ENCODE results near the gene PDZRN4.
"Not testable (repeated sequence)": the region's sequence is repeated elsewhere in the genome, so short reads cannot be mapped to it uniquely, and the experiment has no call there.

PDZRN4 gene

DNA sequence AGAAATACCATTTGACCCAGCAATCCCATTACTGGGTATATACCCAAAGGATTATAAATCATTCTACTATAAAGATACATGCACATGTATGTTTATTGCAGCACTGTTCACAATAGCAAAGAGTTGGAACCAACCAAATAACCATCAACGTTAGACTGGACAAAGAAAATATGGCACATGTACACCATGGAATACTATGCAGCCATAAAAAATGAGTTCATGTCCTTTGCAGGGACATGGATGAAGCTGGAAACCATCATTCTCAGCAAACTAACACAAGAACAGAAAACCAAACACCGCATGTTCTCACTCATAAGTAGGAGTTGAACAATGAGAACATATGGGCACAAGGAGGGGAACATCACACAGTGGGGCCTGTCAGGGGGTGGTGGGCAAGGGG, 97.3 kb downstream of the PDZRN4 start:
- DNase-seq (ENCODE audit: low read depth, low spot score) = not testable (repeated sequence)

DNA sequence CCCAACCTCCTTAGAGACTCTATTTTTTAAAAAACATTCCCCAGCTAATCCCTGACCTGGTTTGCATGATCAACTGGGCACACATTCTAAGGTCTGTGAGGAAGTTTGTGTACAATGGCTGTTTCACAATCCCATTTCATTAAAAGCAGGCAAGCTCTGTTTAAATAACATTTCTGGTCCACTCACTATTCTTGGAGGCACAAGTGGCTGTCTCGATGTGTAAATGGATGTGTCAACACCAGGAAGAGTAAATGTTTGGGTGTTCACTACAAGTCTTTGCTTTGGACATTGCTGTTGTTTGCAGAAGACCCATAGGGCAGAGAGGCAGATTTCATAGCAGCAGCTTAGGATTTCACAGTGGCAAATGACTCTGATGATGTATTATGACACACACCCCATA, 98.3 kb downstream of the PDZRN4 start:
- DNase-seq (ENCODE audit: low read depth, low spot score) = no peak

DNA sequence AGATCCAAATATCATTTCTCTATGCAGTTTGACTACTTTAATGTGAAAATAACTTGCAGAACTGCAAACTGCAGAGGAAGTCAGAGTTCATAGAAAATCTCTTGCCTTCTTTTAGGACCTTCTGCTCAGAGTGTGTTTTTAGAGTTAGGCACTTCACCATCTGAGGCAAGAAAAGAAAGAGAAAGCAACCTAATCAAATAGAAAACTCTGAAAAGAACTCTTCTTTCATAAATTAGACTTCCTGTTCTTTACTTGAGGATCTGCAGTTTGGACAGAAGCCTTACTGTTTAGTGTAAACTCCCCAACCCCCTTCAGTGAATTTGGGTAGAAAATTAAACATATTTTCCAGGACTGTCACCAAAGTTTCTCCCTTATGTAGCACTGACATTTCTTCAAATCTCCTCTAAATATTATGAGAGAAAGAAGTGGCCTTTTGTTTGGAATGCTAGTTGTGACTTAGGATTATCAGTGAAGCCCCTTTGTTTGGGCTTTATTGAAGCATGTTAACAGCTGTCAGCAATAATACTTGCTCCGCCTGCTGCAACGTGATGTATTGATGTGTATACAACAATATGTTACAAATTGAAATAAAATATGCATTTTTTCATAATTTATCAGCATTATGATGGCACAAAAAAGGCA, 99.5 kb downstream of the PDZRN4 start:
- no peak for DNase-seq (ENCODE audit: low read depth, low spot score)

DNA sequence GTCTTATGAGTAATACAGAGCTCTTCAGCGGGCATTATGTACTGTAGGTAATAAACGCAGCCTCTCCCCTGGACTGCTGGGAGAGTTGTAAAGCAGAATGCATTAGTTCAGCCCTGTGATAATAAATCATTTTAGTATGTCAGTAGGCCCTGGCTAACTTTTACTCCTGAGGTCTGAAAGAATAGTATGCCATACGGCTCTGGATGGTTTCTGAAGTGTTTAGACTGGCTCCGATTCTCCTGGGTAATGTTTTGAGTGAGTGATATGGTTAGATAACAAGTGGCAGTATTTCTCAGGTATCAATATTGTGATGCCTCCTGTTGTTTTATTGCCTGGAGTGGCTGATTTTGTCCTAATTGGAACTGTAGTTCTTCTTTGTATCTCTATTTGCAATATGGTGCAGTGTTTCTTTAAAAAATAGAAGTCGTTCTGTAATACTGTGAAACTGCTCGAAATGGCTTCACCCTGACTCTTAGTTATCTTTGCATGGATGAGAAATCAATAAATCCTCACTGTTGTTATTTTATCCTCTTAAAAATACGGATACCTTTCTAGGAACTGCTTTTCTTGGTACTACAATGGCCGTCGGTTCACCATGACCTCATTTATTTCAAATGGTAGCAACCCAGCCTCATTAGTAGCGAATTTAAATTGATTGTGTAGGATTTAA, 100.2 kb downstream of the PDZRN4 start:
- DNase-seq (ENCODE audit: low read depth, low spot score) = no peak

DNA sequence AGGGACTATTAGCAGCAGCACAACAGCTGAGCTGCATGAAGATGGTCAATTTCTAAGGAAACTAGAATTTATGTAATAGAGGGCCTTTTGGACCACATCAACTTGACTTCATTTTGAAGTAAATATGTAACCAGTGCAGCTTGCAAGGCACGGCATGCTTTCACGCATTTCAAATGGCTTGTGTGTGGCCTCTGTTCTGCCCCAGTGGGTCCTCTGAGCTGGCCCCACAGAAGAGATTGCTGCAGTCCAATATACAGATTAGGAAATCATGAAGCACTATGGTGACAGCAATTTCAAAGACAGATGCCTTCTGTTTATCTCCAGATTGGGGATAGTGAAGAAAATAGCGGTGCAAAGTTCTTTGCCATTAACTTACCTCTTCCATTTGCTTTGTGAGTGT, 101.4 kb downstream of the PDZRN4 start:
- no peak for DNase-seq (ENCODE audit: low read depth, low spot score)

DNA sequence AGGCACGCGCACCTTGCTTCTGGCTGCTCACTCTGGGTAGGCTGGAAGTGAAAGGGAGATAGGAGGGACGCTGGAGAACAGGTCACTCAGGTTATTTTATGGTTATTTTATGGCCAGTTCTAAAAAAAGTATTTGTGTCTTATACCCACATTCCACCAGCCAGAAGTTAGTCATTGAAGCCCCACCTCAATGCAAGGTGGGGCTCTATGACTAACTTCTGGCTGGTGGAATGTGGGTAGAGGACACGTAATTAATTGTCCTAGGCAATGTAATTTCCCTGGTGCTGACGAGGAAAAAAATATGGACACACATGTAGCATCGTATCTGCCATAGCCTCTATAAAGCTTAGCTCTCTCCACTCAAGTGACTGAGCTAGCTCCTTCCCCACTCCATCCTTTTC, 104.9 kb downstream of the PDZRN4 start:
- no peak for DNase-seq (ENCODE audit: low read depth, low spot score)

DNA sequence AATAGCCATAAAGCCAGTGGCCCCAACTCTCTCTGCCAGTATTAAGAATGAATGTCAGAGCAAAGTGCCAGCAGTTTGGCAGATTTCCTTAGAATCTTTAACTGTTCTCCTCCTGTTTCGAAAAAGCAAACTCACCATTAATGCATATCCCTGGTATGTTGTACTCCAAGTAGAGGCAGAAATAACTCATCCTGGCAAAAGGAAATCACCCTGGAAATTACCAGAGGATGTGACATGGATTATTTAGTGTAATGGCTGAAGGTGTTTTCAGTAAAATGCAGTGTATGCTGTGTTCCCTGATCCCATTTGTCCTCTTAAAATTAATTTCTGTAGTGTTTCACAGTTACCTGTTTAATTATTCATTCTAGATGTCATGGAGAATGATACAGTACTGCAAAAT, 105.3 kb downstream of the PDZRN4 start:
- no peak for DNase-seq (ENCODE audit: low read depth, low spot score)

DNA sequence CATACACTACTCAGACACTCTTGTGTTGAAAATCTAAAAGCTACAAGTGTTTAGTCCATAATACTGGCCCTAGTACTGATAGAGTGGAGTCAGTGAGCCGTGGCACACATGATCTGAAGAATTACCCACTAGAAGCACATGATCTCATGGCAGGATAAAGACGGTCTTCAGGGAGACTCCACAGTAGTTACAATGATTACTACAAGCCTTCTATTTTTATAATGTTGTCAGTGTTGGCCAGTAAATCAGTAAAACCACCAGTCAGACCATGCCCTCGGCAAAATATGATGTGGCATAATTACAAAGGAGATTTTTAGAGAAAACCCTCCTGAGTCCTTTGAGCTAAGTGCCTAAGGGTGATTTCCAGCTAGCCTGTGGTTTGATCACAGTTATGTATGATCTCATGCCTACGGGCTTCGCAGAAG, 114.9 kb downstream of the PDZRN4 start:
- DNase-seq (ENCODE audit: low read depth, low spot score) = no peak

DNA sequence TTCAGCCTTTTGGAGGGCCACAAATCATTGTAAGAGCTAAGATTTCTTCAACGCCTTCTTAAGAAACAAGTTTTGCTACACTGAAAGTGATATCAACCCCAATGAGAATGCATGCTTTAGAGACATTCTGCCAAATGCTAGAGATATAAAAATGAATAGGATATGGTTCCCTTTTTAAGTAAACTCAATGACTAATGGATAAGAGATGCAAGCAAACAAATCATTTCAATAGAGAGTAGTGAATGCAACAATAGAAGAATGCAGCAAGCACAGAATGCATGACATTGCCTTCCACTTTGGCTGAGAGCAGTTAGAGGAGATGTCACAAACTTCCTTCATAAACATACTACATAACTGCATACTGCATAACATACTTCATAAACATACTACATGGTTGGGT, 116.4 kb downstream of the PDZRN4 start:
- no peak for DNase-seq (ENCODE audit: low read depth, low spot score)

DNA sequence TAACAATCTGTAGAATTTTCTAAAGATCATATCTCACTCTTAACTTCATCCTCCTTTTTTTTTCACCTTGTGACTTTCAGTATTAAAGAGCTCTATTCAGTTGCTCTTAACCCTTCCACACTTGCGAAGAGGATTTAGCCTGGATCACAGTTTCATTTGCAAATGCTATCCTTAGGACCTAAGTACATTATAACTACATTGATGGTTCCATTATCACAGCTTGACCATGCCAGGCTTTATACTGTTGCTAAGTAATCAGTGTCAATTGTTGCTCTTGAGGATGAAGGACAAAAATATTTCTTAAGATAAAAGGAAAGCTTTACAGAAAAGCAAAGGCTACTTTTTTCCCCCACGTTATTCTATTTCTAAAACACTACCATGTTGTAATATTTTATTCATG, 122.2 kb downstream of the PDZRN4 start:
- no peak for DNase-seq (ENCODE audit: low read depth, low spot score)

DNA sequence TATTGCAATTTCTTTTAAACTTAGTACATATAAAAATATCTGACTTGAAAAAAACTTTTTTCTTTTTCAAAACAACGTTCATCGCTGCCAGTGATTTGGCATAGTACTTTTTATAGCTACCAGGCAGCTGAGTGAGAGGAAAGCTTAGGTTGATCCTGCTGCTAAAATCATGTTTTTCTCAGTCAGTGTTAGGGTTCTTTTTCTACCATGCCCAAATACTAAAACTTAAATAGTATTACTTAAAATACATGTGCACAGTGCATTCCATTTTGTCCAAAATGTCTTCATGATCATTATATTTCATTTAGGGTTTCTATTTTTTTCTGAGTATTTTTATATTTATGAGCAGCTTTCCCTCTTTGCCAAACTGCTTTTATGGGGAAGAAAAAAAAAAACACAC, 123.8 kb downstream of the PDZRN4 start:
- no peak for DNase-seq (ENCODE audit: low read depth, low spot score)

DNA sequence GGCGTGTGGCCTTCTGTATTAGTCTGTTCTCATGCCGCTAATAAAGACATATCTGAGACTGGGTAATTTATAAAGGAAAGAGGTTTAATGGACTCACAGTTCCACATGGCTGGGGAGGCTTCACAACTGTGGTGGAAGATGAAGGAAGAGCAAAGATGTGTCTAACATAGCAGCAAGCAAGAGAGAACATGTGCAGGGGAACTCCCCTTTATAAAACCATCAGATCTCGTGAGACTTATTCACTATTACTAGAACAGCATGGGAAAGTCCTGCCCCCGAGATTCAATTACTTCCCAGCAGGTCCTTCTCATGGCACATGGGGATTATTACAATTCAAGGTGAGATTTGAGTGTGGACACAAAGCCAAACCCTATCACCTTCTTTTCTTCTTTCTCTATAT, 124.3 kb downstream of the PDZRN4 start:
- not testable (repeated sequence) for DNase-seq (ENCODE audit: low read depth, low spot score)

DNA sequence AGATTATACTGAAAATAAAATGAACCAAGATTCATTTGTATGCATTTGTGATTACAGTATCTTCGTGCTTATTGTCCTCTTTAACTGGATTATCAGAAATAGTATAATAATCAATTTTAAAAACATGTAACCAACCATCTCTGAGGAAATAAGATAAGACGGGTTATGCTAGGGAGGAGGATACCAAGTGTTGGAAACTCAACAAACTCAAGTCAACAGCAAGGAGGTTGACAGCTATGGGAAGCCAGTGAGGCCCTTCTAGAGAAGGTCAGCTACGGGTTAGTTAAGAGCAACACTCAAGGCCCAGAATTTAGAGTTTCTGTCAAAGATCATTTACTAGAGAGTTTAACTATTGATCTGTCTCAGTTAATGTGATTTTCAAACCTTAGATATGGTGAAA, 137.2 kb downstream of the PDZRN4 start:
- no peak for DNase-seq (ENCODE audit: low read depth, low spot score)

DNA sequence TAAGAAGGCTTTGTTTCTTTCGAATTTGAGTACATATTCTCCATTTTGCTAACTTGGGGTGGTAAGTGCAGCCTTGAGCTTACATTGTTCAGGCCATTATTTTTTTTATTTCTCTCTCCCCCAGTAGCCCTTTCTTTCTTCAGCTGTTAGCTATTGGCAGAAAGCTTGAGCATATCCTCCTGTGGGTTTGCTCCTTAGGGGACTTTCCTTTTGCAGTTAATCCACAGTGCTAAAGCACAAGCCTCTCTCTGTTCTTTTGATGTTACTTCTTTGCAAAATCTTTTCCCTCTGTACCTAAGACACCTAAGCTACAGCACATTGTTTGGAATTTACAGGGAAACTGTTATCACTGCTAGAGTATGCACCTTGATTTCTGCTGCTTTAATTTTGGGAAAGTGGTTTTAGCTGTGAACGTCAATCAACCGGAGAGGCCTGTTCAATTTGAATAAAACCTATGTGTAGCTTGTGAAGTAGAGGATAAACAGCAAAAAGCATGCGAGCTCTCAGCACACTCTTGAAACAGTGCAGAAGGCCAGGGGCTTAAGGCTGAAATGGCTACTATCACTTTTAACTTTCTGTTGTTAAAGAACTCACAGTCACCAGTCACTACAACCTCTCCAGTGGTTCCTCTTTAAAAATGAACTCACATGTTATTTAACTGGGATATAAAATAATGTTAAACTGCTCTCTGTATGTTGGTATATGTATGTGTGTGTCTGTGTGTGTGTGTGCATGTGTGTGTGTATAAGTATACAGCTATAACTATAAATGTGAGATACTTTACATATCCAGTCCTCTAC, 139.2 kb downstream of the PDZRN4 start:
- DNase-seq (ENCODE audit: low read depth, low spot score) = peak; percentile 1

DNA sequence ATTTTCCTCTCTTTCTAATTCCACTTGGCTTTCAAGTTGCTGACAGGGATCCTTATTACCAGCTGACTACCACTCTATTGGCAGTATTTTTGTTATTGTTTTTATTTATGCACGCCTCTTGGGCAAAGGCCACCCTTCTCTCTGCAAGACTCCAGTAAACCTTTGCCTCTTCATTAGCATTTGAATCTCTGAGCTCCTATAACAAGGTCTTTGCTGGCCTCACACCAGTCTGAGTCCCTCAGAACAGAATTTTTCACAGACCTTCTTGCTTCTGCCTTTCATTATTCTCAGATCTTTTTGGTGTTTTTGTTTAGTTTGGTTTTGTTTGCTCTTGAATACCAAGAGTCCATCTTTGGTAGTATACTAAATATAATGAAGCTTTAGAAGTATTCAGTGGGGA, 145.9 kb downstream of the PDZRN4 start:
- peak; percentile 11 for DNase-seq (ENCODE audit: low read depth, low spot score)

DNA sequence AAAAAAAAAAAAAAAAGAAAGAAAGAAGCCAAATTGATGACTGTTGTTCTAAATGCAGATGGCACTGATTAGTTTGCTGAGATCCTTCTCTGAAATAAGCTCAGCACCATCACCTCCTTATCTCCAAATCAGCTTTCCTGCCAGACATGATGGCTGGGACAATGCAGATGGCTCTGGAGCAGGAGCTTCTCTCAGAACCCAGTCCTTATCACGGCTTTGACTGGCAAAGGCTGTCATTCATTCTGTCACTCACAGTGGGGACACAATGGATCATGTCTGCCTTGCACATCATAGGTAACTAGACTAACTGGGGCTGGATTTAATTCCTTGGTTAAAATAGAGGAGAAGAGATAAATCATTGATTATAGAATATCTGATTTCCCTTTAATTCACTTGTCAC, 146.3 kb downstream of the PDZRN4 start:
- DNase-seq (ENCODE audit: low read depth, low spot score) = peak; percentile 56

DNA sequence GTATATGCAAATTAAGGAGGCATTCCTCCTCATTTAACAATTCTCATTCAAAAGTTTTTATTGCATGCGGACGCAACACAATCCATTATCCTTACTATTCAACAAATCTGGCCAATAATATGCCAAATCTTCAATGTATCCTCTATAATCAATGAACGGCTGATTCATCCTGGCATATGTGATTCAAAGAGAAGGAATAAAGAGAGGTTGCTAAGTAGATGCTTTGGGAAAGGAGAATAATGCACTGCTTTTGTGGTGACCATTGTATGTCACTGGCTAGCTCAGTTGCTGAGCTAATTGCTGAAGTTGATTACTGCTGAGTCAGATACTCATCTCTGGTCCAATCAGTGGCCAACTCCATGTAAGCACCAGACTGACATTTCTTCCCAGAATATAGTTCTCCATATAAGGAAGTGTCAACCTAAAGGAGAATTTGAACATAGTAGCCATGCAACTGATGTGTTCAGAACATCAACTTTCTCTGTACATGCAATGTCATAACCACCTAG, 148.0 kb downstream of the PDZRN4 start:
- peak; percentile 4 for DNase-seq (ENCODE audit: low read depth, low spot score)

DNA sequence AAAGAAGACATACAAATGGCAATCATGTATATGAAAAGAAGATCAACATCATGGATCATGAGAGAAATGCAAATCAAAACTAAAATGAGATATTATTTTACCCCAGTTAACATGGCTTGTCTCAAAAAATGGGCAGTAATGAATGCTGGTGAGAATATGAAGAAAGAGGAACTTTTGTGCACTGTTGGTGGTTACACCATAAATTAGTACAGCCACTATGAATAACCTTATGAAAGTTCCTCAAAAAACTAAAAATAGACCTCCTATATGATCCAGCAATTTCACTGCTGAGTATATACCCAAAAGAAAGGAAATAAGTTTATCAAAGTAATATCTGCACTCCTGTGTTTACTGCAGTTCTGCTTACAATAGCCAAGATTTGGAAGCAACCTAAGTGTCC, 151.7 kb downstream of the PDZRN4 start:
- no peak for DNase-seq (ENCODE audit: low read depth, low spot score)

DNA sequence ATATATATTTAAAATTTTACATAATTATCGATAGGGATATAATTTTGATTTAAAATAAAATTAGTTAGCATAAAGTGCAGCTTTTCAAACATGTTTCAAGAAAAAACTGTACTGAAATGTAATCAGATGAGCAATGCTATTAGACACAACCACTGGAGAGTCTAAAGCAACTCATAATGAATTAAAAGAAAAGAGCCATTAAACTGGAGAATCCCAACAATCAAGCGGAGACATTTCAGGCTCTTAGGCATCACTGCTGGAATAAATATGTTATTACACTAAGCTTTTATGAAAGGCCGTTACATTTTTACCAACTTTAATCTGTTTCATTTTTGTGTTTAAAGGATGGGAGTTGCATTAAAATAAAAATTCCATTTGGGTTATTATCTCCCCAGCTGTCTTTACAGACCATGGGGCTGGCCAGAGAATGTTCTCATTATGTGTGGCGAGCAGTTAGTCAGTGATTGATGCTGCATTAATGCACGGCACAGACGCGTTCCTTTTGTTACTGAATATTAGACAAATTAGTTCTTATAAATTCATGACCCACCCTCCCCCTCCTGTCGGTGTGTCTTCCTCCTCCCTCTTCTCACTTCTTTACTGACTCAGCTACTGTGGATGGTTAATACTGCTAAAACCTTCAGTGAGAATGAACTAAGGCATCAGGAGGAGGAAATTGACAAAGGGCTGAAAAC, 156.8 kb downstream of the PDZRN4 start:
- DNase-seq (ENCODE audit: low read depth, low spot score) = no peak

DNA sequence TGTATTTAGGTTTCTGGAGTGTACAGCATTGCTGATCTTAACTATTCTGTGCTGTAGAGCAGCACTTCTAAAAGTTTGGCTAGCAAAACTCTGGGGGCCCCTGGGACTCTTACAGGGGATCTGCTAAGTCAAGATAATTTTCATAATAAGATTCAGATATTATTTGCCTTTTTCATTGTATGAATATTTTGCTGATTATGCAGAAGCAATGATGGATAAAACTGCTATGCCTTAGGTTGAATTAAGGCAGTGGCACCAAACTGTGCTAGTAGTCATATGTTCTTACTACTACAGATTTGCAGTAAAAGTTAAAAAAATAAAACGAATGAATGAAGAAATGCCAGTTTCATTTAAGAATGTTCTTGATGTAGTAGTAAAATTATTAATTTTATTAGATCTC, 160.1 kb downstream of the PDZRN4 start:
- DNase-seq (ENCODE audit: low read depth, low spot score) = no peak

DNA sequence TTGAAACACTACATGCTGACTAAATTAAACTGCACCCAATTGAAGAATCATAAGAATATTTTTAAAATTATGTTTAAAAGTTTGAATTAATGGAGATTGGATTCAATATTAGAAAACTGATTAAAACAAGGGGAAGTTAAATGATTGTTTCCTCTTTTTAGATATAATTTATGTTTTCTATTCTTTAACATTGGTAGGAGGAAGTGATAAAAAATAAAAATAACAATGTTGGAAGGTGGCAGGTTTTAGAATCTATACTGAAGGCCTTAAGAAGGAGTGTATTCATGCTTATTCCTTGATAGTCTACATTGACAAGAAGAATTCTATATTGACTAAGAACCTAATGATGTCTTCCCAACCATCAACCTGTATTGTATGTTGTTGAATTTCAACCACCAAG, 168.1 kb downstream of the PDZRN4 start:
- DNase-seq (ENCODE audit: low read depth, low spot score) = no peak

DNA sequence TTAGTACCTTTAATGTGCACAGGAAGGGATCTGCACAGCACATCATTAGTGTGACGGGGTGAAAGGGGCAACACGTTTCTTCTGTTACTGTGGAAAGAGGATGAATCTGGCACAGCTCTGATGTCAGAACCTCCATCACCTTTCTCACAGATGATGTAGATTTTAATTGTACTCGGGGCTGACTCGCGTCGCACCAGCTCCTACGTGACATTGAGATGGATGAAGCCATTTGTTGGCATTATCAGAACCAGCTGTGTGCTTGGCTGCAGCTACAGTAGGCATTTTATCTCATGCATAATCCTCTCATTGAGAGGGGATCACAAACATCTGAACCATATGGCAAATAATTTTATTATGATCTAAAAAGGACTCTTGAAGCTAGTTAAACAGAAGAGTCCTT, 173.6 kb downstream of the PDZRN4 start:
- no peak for DNase-seq (ENCODE audit: low read depth, low spot score)

Measured in ELF-1 (cell line).